IMR-90 (cell line): Measurements from ENCODE around the gene MLH3. TPM values are rescaled to one million over a fixed set of nuclear protein-coding genes. Genes with fewer than 3 reads are reported as not detected.

Experiments used
- ATAC-seq: fragments of 200-7000 bp; cut with Tn5 transposase; 2 replicates; pipeline ENCODE4 v1.9.1; 2020; ENCODE audit warnings: low read depth, mild to moderate bottlenecking, moderate library complexity
- BruUV-seq: library from RNA; stranded (reverse); fragments of 400-500 nt; replicated peaks from 2 replicates; lab custom pipeline; 2021; lab: Mats Ljungman, UMichigan
- CTCF ChIA-PET: fragments of 300-600 bp; formaldehyde crosslinking; extraction: SDS; loops from one replicate; lab custom pipeline; 2021; ENCODE audit warnings: antibody characterized with exemption; lab: Yijun Ruan, JAX
- POLR2A ChIA-PET: fragments of 300-600 bp; sonication (Branson Sonifier 250); formaldehyde crosslinking; loops from one replicate; lab custom pipeline; 2022; ENCODE audit warnings: antibody characterized with exemption; ENCODE audit not compliant: unreplicated experiment; lab: Charles Lee
- DNase-seq: peaks from one replicate; pipeline ENCODE4 v3.0.0; 2013
- H2AFZ ChIP-seq: replicated peaks from 2 replicates; pipeline ENCODE3; 2013; ENCODE audit warnings: low read length, mild to moderate bottlenecking; ENCODE audit not compliant: poor library complexity
- H2AK5ac ChIP-seq: 2 replicates; pipeline ENCODE4 v1.6.1; 2013; ENCODE audit warnings: low read depth, low read length, inconsistent platforms
- H2AK9ac ChIP-seq: replicated peaks from 2 replicates; pipeline ENCODE3; 2013; ENCODE audit warnings: mild to moderate bottlenecking, low read depth, low read length, moderate library complexity; ENCODE audit not compliant: poor library complexity
- H2BK120ac ChIP-seq: 2 replicates; pipeline ENCODE4 v1.6.1; 2013; ENCODE audit warnings: low read depth, low read length, inconsistent platforms
- H2BK15ac ChIP-seq: 3 replicates; pipeline ENCODE4 v1.6.1; 2013; ENCODE audit warnings: low read depth, low read length, inconsistent platforms
- H2BK20ac ChIP-seq: 2 replicates; pipeline ENCODE4 v1.6.1; 2013; ENCODE audit warnings: low read depth, mild to moderate bottlenecking, inconsistent platforms, low read length, moderate library complexity
- H2BK5ac ChIP-seq: 2 replicates; pipeline ENCODE4 v1.6.1; 2013; ENCODE audit warnings: mild to moderate bottlenecking, low read depth, low read length, inconsistent platforms; ENCODE audit not compliant: poor library complexity, severe bottlenecking
- H3K14ac ChIP-seq: replicated peaks from 2 replicates; pipeline ENCODE4 v1.6.1; 2013; ENCODE audit warnings: low read depth, low read length, inconsistent platforms
- H3K18ac ChIP-seq: 2 replicates; pipeline ENCODE4 v1.6.1; 2013; ENCODE audit warnings: low read depth, low read length, control low read depth
- H3K23ac ChIP-seq: 2 replicates; pipeline ENCODE4 v1.6.1; 2013; ENCODE audit warnings: low read depth, low read length, inconsistent platforms
- H3K27ac ChIP-seq: 2 replicates; pipeline ENCODE4 v1.5.1; 2013; ENCODE audit warnings: mild to moderate bottlenecking, control low read depth, low read length; ENCODE audit not compliant: insufficient read depth
- H3K27me3 ChIP-seq: 2 replicates; pipeline ENCODE4 v1.6.1; 2013; ENCODE audit warnings: low read length; ENCODE audit not compliant: control insufficient read depth, insufficient read depth
- H3K36me3 ChIP-seq: 2 replicates; pipeline ENCODE4 v1.6.1; 2013; ENCODE audit warnings: low read length, mixed read lengths; ENCODE audit not compliant: control insufficient read depth, insufficient read depth
- H3K4ac ChIP-seq: 2 replicates; pipeline ENCODE4 v1.6.1; 2013; ENCODE audit warnings: low read depth, low read length, inconsistent platforms
- H3K4me1 ChIP-seq: 2 replicates; pipeline ENCODE4 v1.6.1; 2013; ENCODE audit warnings: low read length, mixed read lengths; ENCODE audit not compliant: control insufficient read depth, insufficient read depth
- H3K4me2 ChIP-seq: 2 replicates; pipeline ENCODE4 v1.6.1; 2013; ENCODE audit warnings: low read depth, mild to moderate bottlenecking, control low read depth, low read length, moderate library complexity
- H3K4me3 ChIP-seq: 2 replicates; pipeline ENCODE4 v1.5.1; 2013; ENCODE audit warnings: low read depth, mild to moderate bottlenecking, control low read depth, low read length, moderate library complexity; ENCODE audit not compliant: insufficient read depth
- H3K56ac ChIP-seq: 2 replicates; pipeline ENCODE4 v1.6.1; 2013; ENCODE audit warnings: low read length, inconsistent platforms; ENCODE audit not compliant: insufficient read depth; ENCODE audit errors: extremely low read depth
- H3K79me1 ChIP-seq, 2 experiments: 2 replicates each; pipeline ENCODE4 v1.6.1; 2013; ENCODE audit warnings: low read length in 2 of 2, inconsistent platforms in 1 of 2, low read depth in 1 of 2
- H3K9ac ChIP-seq: 2 replicates; pipeline ENCODE4 v1.6.1; 2013; ENCODE audit warnings: low read depth, low read length, control low read depth
- H3K9me1 ChIP-seq: 2 replicates; pipeline ENCODE4 v1.6.1; 2013; ENCODE audit warnings: low read length, inconsistent platforms; ENCODE audit not compliant: insufficient read depth
- H3K9me3 ChIP-seq: 2 replicates; pipeline ENCODE4 v1.6.1; 2013; ENCODE audit warnings: low read length; ENCODE audit not compliant: control insufficient read depth, insufficient read depth
- H4K20me1 ChIP-seq: 2 replicates; pipeline ENCODE4 v1.6.1; 2013; ENCODE audit warnings: low read length, inconsistent platforms; ENCODE audit not compliant: insufficient read depth
- H4K5ac ChIP-seq: 2 replicates; pipeline ENCODE4 v1.6.1; 2013; ENCODE audit warnings: mild to moderate bottlenecking, low read depth, low read length, control low read depth
- H4K8ac ChIP-seq, 2 experiments: 2 replicates each; pipeline ENCODE4 v1.6.1; 2013; ENCODE audit warnings: low read depth in 2 of 2, low read length in 2 of 2, control low read depth in 1 of 2, inconsistent platforms in 1 of 2
- H4K91ac ChIP-seq: 2 replicates; pipeline ENCODE4 v1.6.1; 2013; ENCODE audit warnings: low read depth, low read length, inconsistent platforms; ENCODE audit not compliant: insufficient read depth
- NFE2L2 ChIP-seq: fragments of 150-350 bp; IDR thresholded peaks from 2 replicates; pipeline ENCODE4 v1.6.1; 2016; ENCODE audit warnings: low read depth, mild to moderate bottlenecking, low read length
- SMC3 ChIP-seq: fragments of 150-350 bp; IDR thresholded peaks from 2 replicates; pipeline ENCODE4 v1.6.1; 2016; ENCODE audit warnings: low read depth, mild to moderate bottlenecking, antibody characterized with exemption, low read length, moderate library complexity
- WGBS, 2 experiments: methylation state at CpG; one replicate each; pipeline versions ENCODE4 v1.1.5 to v1.1.7; 2013; ENCODE audit warnings: missing lambda C conversion rate in 2 of 2; ENCODE audit not compliant: insufficient read length in 1 of 2; ENCODE audit errors: extremely low coverage in 2 of 2; 5-methylcytosine and 5-hydroxymethylcytosine counted together
- dilution Hi-C: fragments of 300-500 bp; cut with HindIII; formaldehyde crosslinking; loops from one replicate; pipeline ENCODE4 v1.14.3; 2018; ENCODE audit warnings: low sequenced_read_pairs; ENCODE audit not compliant: unreplicated experiment
- in situ Hi-C: fragments of 300-500 bp; cut with MboI; formaldehyde crosslinking; loops from 3 replicates; pipeline ENCODE4 v1.14.3; 2019; ENCODE audit warnings: low sequenced_read_pairs, inconsistent platforms, mixed read lengths
- intact Hi-C: fragments of 100-400 bp; cut with micrococcal nuclease; formaldehyde crosslinking; loops from 2 replicates; pipeline ENCODE4 v1.10.0; 2022
- polyA plus RNA-seq, 3 experiments: library from polyadenylated mRNA; depleted of rRNA; stranded (reverse); fragments of >200 nt; gene quantifications; 2 replicates each; pipeline ENCODE4 v1.2.3, GENCODE V29; 2012; ENCODE audit warnings: low replicate concordance in 1 of 3
- total RNA-seq: library from RNA; depleted of rRNA; stranded (reverse); fragments of >200 nt; gene quantifications from 2 replicates; pipeline ENCODE4 v1.2.3, GENCODE V29; 2012

Gene MLH3
- total and polyA plus RNA-seq, 2 of the 4 experiments (the other 2 are of a cell fraction), result 5.6 to 14.7 TPM

DNA sequence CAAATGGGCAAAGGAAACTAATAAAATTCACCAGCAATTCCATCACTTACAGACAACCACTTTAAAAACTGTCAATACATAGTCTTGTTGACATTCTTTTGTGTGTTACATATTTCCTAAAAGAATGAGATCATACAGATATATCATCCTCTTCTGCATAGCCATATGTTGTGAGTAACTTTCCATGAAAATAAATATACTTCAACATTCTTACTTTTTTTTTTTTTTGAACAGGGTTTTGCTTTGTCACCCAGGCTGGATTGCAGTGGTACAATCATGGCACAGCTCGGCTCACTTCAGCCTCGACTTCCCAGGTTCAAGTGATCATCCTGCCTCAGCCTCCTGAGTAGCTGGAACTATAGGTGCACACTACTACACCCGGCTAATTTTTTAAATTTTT is 39.1 kb upstream of the MLH3 start:
- ATAC-seq (peak; percentile 42), DNase-seq (peak; percentile 66)
- Histone ChIP-seq H3K4me3 (no peak overlapping the region), H3K9me3 (no peaks in the 10 kb centered on the region), H3K4me2 (no peak overlapping the region), H3K23ac (no peak overlapping the region), H2AK5ac (no peak overlapping the region), H3K36me3 (peaks cover 18% of the 10 kb centered on the region), H2BK15ac (no peak overlapping the region), H3K4ac (no peak overlapping the region), H4K5ac (no peak overlapping the region), H3K27ac (peak overlapping the region; percentile 42; the same call in 1 of the 2 replicates), H4K91ac (no peak overlapping the region), H3K4me1 (0 out of 2 replicates have a peak, but pooled peaks cover 3% of the 10 kb centered on the region), H4K8ac (no peak overlapping the region), H3K56ac (no peak overlapping the region), H3K14ac (no peak overlapping the region), H3K9ac (no peak overlapping the region), H4K20me1 (no peaks in the 10 kb centered on the region), H3K18ac (no peak overlapping the region), H2AK9ac (no peak overlapping the region), H2BK120ac (no peak overlapping the region), H2AFZ (no peak overlapping the region), H2BK20ac (no peak overlapping the region), H3K79me1 (no peaks in the 10 kb centered on the region; a peak in 1 of 4 replicates), H3K27me3 (no peaks in the 10 kb centered on the region), H2BK5ac (no peak overlapping the region), H3K9me1 (no peaks in the 10 kb centered on the region)
- ChIA-PET POLR2A (no interaction called here), CTCF (interaction anchor here (0.6 to 0.8 kb wide), 2 partner anchors 17 to 214 kb away, joined by 3 to 4 read pairs; no protein-coding TSS in a partner anchor)
- 80% methylated on average over 2 of the region's 3 CpGs; no CpG with 5 or more reads in 1 of the 2 experiments for WGBS, 2 experiments
- TF ChIP-seq NFE2L2 (peak; percentile 56; the same call in 1 of the 2 replicates), SMC3 (no peak)
- no TSS peak for BruUV-seq
- in situ Hi-C loops (no loop called here), intact Hi-C loops (no loop called here), dilution Hi-C loops (no loop called here)
